Measurements from ENCODE around the gene UBXN10.
A peak's percentile ranks its signal among the peaks of the same experiment; 100 is the strongest.
"Not testable (repeated sequence)": the region's sequence is repeated elsewhere in the genome, so short reads cannot be mapped to it uniquely, and the experiment has no call there.

Gene UBXN10

GRCh38 chr1:20200966-20201365 lies 15.1 kb downstream of the UBXN10 start:
- DNase-seq (ENCODE audit: low read depth) = no peak

- no peak for DNase-seq (ENCODE audit: low read depth)
Observed at GRCh38 chr1:20202166-20202565, 16.3 kb downstream of the UBXN10 start.

- DNase-seq (ENCODE audit: low read depth) = no peak
Observed at GRCh38 chr1:20207546-20207945, 21.6 kb downstream of the UBXN10 start.

- no peak for DNase-seq (ENCODE audit: low read depth)
Observed at GRCh38 chr1:20209471-20209870, 23.6 kb downstream of the UBXN10 start.

- no peak for DNase-seq (ENCODE audit: low read depth)
Observed at GRCh38 chr1:20210736-20211460, 25.0 kb downstream of the UBXN10 start.

- DNase-seq (ENCODE audit: low read depth) = no peak
Observed at GRCh38 chr1:20211511-20211931, 25.6 kb downstream of the UBXN10 start.

GRCh38 chr1:20212085-20212684 lies 26.3 kb downstream of the UBXN10 start:
- no peak for DNase-seq (ENCODE audit: low read depth)

- DNase-seq (ENCODE audit: low read depth) = peak; percentile 20
Observed at GRCh38 chr1:20212685-20213331, 26.9 kb downstream of the UBXN10 start.

- no peak for DNase-seq (ENCODE audit: low read depth)
Observed at GRCh38 chr1:20215716-20216115, 29.8 kb downstream of the UBXN10 start.

GRCh38 chr1:20216574-20216973 lies 30.7 kb downstream of the UBXN10 start:
- DNase-seq (ENCODE audit: low read depth) = no peak

- DNase-seq (ENCODE audit: low read depth) = not testable (repeated sequence)
Observed at GRCh38 chr1:20219053-20219452, 33.2 kb downstream of the UBXN10 start.

- no peak for DNase-seq (ENCODE audit: low read depth)
Observed at GRCh38 chr1:20220036-20220435, 34.1 kb downstream of the UBXN10 start.

- no peak for DNase-seq (ENCODE audit: low read depth)
Observed at GRCh38 chr1:20223106-20223505, 37.2 kb downstream of the UBXN10 start.

- DNase-seq (ENCODE audit: low read depth) = no peak
Observed at GRCh38 chr1:20223551-20224419, 37.9 kb downstream of the UBXN10 start.

- no peak for DNase-seq (ENCODE audit: low read depth)
Observed at GRCh38 chr1:20224546-20224945, 38.6 kb downstream of the UBXN10 start.

- no peak for DNase-seq (ENCODE audit: low read depth)
Observed at GRCh38 chr1:20227704-20228103, 41.8 kb downstream of the UBXN10 start.

- DNase-seq (ENCODE audit: low read depth) = no peak
Observed at GRCh38 chr1:20228314-20228825, 42.5 kb downstream of the UBXN10 start.

- DNase-seq (ENCODE audit: low read depth) = no peak
Observed at GRCh38 chr1:20229171-20229570, 43.3 kb downstream of the UBXN10 start.

GRCh38 chr1:20232564-20232963 lies 46.7 kb downstream of the UBXN10 start:
- not testable (repeated sequence) for DNase-seq (ENCODE audit: low read depth)

- DNase-seq (ENCODE audit: low read depth) = no peak
Observed at GRCh38 chr1:20233394-20233793, 47.5 kb downstream of the UBXN10 start.

GRCh38 chr1:20233866-20234265 lies 48.0 kb downstream of the UBXN10 start:
- no peak for DNase-seq (ENCODE audit: low read depth)

Measured in T follicular helper cell (primary cell).